HL-60 (cell line): ENCODE data around the gene AMFR.

Experiments
- DNase-seq, 2 experiments: peaks; one replicate each; pipeline ENCODE4 v3.0.0-alpha.2; 2010 to 2020; ENCODE audit warnings: low read depth in 1 of 2, low spot score in 1 of 2
- H3K27ac ChIP-seq: fragments of 250-450 bp; sonication (Bioruptor Pico); replicated peaks from 2 replicates; pipeline ENCODE4 v1.5.1; 2020; ENCODE audit warnings: mild to moderate bottlenecking, moderate library complexity
- H3K27me3 ChIP-seq: fragments of 250-450 bp; sonication (Bioruptor Pico); 2 replicates; pipeline ENCODE4 v1.5.1; 2021; ENCODE audit warnings: mild to moderate bottlenecking, moderate library complexity; ENCODE audit not compliant: insufficient read depth, poor library complexity, severe bottlenecking
- H3K4me3 ChIP-seq: replicated peaks from 2 replicates; pipeline ENCODE4 v1.5.1; 2011; ENCODE audit warnings: mild to moderate bottlenecking, control low read depth, low read length; ENCODE audit not compliant: insufficient read depth
- GABPA ChIP-seq: IDR thresholded peaks from 2 replicates; pipeline ENCODE4 v1.6.1; 2012; ENCODE audit warnings: low read depth
- POLR2AphosphoS5 ChIP-seq: IDR thresholded peaks from 2 replicates; pipeline ENCODE4 v1.6.1; 2012; ENCODE audit warnings: low read depth
- REST ChIP-seq: IDR thresholded peaks from 2 replicates; pipeline ENCODE4 v1.6.1; 2012; ENCODE audit warnings: low read depth; ENCODE audit not compliant: insufficient replicate concordance
- SPI1 ChIP-seq: IDR thresholded peaks from 2 replicates; pipeline ENCODE4 v1.6.1; 2012; ENCODE audit warnings: low read depth, mild to moderate bottlenecking, borderline replicate concordance
- TF ChIP-seq, protein P1 (sequence below): IDR thresholded peaks from one replicate; pipeline ENCODE4 v1.5.1; 2011; ENCODE audit warnings: low read length, control low read depth, inconsistent platforms; ENCODE audit not compliant: insufficient read depth

The AMFR gene

GRCh38 chr16:56469748-56470147 lies 44.4 kb upstream of the AMFR start:
- no peaks in the 10 kb centered on the region for H3K27me3 ChIP-seq

GRCh38 chr16:56468800-56469199 lies 43.5 kb upstream of the AMFR start:
- TF ChIP-seq POLR2AphosphoS5 (no peak), GABPA (no peak), REST (no peak), SPI1 (no peak)
- TF ChIP-seq, protein P1, sequence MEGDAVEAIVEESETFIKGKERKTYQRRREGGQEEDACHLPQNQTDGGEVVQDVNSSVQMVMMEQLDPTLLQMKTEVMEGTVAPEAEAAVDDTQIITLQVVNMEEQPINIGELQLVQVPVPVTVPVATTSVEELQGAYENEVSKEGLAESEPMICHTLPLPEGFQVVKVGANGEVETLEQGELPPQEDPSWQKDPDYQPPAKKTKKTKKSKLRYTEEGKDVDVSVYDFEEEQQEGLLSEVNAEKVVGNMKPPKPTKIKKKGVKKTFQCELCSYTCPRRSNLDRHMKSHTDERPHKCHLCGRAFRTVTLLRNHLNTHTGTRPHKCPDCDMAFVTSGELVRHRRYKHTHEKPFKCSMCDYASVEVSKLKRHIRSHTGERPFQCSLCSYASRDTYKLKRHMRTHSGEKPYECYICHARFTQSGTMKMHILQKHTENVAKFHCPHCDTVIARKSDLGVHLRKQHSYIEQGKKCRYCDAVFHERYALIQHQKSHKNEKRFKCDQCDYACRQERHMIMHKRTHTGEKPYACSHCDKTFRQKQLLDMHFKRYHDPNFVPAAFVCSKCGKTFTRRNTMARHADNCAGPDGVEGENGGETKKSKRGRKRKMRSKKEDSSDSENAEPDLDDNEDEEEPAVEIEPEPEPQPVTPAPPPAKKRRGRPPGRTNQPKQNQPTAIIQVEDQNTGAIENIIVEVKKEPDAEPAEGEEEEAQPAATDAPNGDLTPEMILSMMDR = no peak
- H3K27me3 ChIP-seq = no peaks in the 10 kb centered on the region
- DNase-seq = no peak
- no peak overlapping the region for H3K27ac ChIP-seq
- no peak overlapping the region for H3K4me3 ChIP-seq

More at GRCh38 chr16:56469748-56470147, 44.4 kb upstream of the AMFR start:
- Histone ChIP-seq H3K27ac (no peak overlapping the region), H3K4me3 (no peak overlapping the region)
- TF ChIP-seq, protein P1 = no peak
- TF ChIP-seq GABPA = no peak
- no peak for TF ChIP-seq POLR2AphosphoS5
- TF ChIP-seq SPI1 = no peak
- TF ChIP-seq REST = no peak
- no peak for DNase-seq

- Histone ChIP-seq H3K4me3 (no peak overlapping the region), H3K27me3 (no peaks in the 10 kb centered on the region), H3K27ac (no peak overlapping the region)
- no peak for TF ChIP-seq SPI1
- TF ChIP-seq REST = no peak
- no peak for TF ChIP-seq GABPA
- TF ChIP-seq, protein P1 = no peak
- no peak for TF ChIP-seq POLR2AphosphoS5
- DNase-seq = no peak
Observed at GRCh38 chr16:56466344-56466743, 41.0 kb upstream of the AMFR start.
